Measurements from ENCODE around the gene AKAP13.

The AKAP13 gene

GRCh38 chr15:85607141-85607806 is 226.9 kb downstream of the AKAP13 start:
- DNase-seq = no peak

GRCh38 chr15:85607842-85608241 is 227.4 kb downstream of the AKAP13 start:
- DNase-seq = no peak

- DNase-seq = no peak
Measured at GRCh38 chr15:85609492-85609891, 229.1 kb downstream of the AKAP13 start.

- DNase-seq = no peak
Measured at GRCh38 chr15:85611361-85611760, 231.0 kb downstream of the AKAP13 start.

- no peak for DNase-seq
Measured at GRCh38 chr15:85614059-85614458, 233.7 kb downstream of the AKAP13 start.

GRCh38 chr15:85615930-85616329 is 235.5 kb downstream of the AKAP13 start:
- peak; percentile 20 to 64 for DNase-seq

- DNase-seq = no peak
Measured at GRCh38 chr15:85616549-85617110, 236.2 kb downstream of the AKAP13 start.

- DNase-seq = no peak
Measured at GRCh38 chr15:85618228-85618505, 237.8 kb downstream of the AKAP13 start.

- DNase-seq = peak; percentile 47 to 65
Measured at GRCh38 chr15:85618956-85619491, 238.6 kb downstream of the AKAP13 start.

- DNase-seq = no peak
Measured at GRCh38 chr15:85619992-85620689, 239.7 kb downstream of the AKAP13 start.

- peak in 1 of 2 donors; percentile 52 for DNase-seq
Measured at GRCh38 chr15:85620690-85621049, 240.3 kb downstream of the AKAP13 start.

GRCh38 chr15:85621094-85621493 is 240.7 kb downstream of the AKAP13 start:
- DNase-seq = peak in 1 of 2 donors; percentile 26

- DNase-seq = no peak
Measured at GRCh38 chr15:85622221-85622831, 241.9 kb downstream of the AKAP13 start.

- DNase-seq = no peak
Measured at GRCh38 chr15:85623315-85624049, 243.1 kb downstream of the AKAP13 start.

- peak in 1 of 2 donors; percentile 33 for DNase-seq
Measured at GRCh38 chr15:85624291-85624801, 243.9 kb downstream of the AKAP13 start.

GRCh38 chr15:85625166-85625830 is 244.9 kb downstream of the AKAP13 start:
- DNase-seq = peak; percentile 42 to 44

GRCh38 chr15:85625856-85626255 is 245.5 kb downstream of the AKAP13 start:
- peak in 1 of 2 donors; percentile 62 for DNase-seq

- no peak for DNase-seq
Measured at GRCh38 chr15:85627213-85627935, 247.0 kb downstream of the AKAP13 start.

- DNase-seq = no peak
Measured at GRCh38 chr15:85630311-85630710, 249.9 kb downstream of the AKAP13 start.

- no peak for DNase-seq
Measured at GRCh38 chr15:85631018-85631417, 250.6 kb downstream of the AKAP13 start.

GRCh38 chr15:85632014-85632413 is 251.6 kb downstream of the AKAP13 start:
- DNase-seq = no peak

- DNase-seq = no peak
Measured at GRCh38 chr15:85633859-85634258, 253.5 kb downstream of the AKAP13 start.
